ENCODE data around the gene CBX6. TPM values are rescaled to one million over a fixed set of nuclear protein-coding genes. Genes with fewer than 3 reads are reported as not detected.
A peak's percentile ranks its signal among the peaks of the same experiment; 100 is the strongest.

Gene CBX6
- total RNA-seq, 3 donors from 2014 or later (not counting 1 experiment from before 2014, with no cell fraction given): 68.0 to 81.5 (median 75.7) TPM

GRCh38 chr22:38844315-38845003, 27.6 kb downstream of the CBX6 start:
- H3K4me3 ChIP-seq (ENCODE audit: low read length): no peak overlapping the region
- Mint-ChIP-seq H3K27ac (peak overlapping the region in 1 of 2 donors; percentile 72), H3K36me3 (no peaks in the 10 kb centered on the region), H3K4me1 (peaks cover 14 to 30% of the 10 kb centered on the region in 2 donors), H3K27me3 (ENCODE audit: low read depth in 2 of 2) (peaks cover 0 to 29% of the 10 kb centered on the region in 2 donors), H3K4me3 (peak overlapping the region; percentile 58), H3K9me3 (no peaks in the 10 kb centered on the region)
- ATAC-seq: no peak
- H3K36me3 ChIP-seq (ENCODE audit: control insufficient read depth, insufficient read depth, low read length): no peaks in the 10 kb centered on the region
- H3K27ac ChIP-seq (ENCODE audit: low read length): no peak overlapping the region
- H3K27me3 ChIP-seq (ENCODE audit: control insufficient read depth, insufficient read depth, low read length): no peaks in the 10 kb centered on the region
- intact Hi-C loops (cut with micrococcal nuclease): no loop called here
- H3K9me3 ChIP-seq (ENCODE audit: control insufficient read depth, insufficient read depth, low read length): no peaks in the 10 kb centered on the region
- TF ChIP-seq, protein P1, sequence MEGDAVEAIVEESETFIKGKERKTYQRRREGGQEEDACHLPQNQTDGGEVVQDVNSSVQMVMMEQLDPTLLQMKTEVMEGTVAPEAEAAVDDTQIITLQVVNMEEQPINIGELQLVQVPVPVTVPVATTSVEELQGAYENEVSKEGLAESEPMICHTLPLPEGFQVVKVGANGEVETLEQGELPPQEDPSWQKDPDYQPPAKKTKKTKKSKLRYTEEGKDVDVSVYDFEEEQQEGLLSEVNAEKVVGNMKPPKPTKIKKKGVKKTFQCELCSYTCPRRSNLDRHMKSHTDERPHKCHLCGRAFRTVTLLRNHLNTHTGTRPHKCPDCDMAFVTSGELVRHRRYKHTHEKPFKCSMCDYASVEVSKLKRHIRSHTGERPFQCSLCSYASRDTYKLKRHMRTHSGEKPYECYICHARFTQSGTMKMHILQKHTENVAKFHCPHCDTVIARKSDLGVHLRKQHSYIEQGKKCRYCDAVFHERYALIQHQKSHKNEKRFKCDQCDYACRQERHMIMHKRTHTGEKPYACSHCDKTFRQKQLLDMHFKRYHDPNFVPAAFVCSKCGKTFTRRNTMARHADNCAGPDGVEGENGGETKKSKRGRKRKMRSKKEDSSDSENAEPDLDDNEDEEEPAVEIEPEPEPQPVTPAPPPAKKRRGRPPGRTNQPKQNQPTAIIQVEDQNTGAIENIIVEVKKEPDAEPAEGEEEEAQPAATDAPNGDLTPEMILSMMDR (IDR thresholded peaks at IDR 0.05): no peak
- H3K4me1 ChIP-seq (ENCODE audit: control insufficient read depth, insufficient read depth, low read length): peaks cover 19% of the 10 kb centered on the region
- WGBS (ENCODE audit: insufficient coverage): 11% methylated on average over 17 of the region's 22 CpGs
- DNase-seq: no peak

- Histone ChIP-seq H3K4me1 (ENCODE audit: control insufficient read depth, insufficient read depth, low read length) (peaks cover 19% of the 10 kb centered on the region), H3K36me3 (ENCODE audit: control insufficient read depth, insufficient read depth, low read length) (no peaks in the 10 kb centered on the region), H3K27ac (ENCODE audit: low read length) (no peak within 1 kb of the TSS), H3K9me3 (ENCODE audit: control insufficient read depth, insufficient read depth, low read length) (no peaks in the 10 kb centered on the region), H3K4me3 (ENCODE audit: low read length) (no peak within 1 kb of the TSS), H3K27me3 (ENCODE audit: control insufficient read depth, insufficient read depth, low read length) (no peaks in the 10 kb centered on the region)
- TF ChIP-seq, protein P1 (IDR thresholded peaks at IDR 0.05): no peak
- Mint-ChIP-seq H3K4me1 (peaks cover 14 to 30% of the 10 kb centered on the region in 2 donors), H3K9me3 (no peaks in the 10 kb centered on the region), H3K27me3 (ENCODE audit: low read depth in 2 of 2) (peaks cover 0 to 29% of the 10 kb centered on the region in 2 donors), H3K27ac (peak within 1 kb of the TSS; percentile 43 to 77), H3K4me3 (peak within 1 kb of the TSS; percentile 87), H3K36me3 (no peaks in the 10 kb centered on the region)
- DNase-seq (peak; percentile 36 to 70), ATAC-seq (peak; percentile 57 to 59 (median 58))
- intact Hi-C loops (cut with micrococcal nuclease): no loop called here
- WGBS (ENCODE audit: insufficient coverage): under 1% methylated on average over 105 of the region's 105 CpGs
Measured at GRCh38 chr22:38843657-38844314, 28.2 kb downstream of the CBX6 start, which contains the start of gene NPTXR. Gene NPTXR (minus strand): TSS chr22:38844028.

DNA sequence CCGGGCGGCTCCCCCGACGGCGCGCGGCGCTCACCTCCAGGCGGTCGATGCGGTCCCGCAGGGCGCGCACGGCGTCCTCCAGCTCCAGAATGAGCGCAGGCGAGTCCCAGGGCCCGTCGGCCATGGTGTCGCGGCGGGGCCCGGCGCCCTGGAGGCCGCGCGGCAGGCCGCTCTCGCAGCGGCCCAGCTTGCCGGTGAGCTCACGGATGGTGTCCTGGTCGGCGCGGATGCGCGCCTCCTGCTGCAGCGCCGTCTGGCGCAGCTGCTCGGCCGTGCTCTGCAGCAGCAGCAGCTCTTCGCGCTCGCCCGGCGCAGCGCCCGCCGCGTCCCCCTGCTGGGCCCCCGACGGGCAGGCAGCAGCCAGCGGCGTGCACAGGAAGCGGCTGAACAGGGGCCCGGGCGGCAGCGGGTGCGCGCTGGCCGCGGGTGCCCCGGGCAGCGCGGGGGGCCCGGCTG, 28.8 kb downstream of the CBX6 start:
- no peaks in the 10 kb centered on the region for H3K9me3 Mint-ChIP-seq
- H3K27me3 Mint-ChIP-seq (ENCODE audit: low read depth in 2 of 2): peaks cover 0 to 29% of the 10 kb centered on the region in 2 donors
- peak overlapping the region in 1 of 2 donors; percentile 77 for H3K27ac Mint-ChIP-seq
- DNase-seq: peak; percentile 56 to 84
- Histone ChIP-seq H3K36me3 (ENCODE audit: control insufficient read depth, insufficient read depth, low read length) (no peaks in the 10 kb centered on the region), H3K4me3 (ENCODE audit: low read length) (no peak overlapping the region), H3K27ac (ENCODE audit: low read length) (no peak overlapping the region), H3K27me3 (ENCODE audit: control insufficient read depth, insufficient read depth, low read length) (no peaks in the 10 kb centered on the region), H3K9me3 (ENCODE audit: control insufficient read depth, insufficient read depth, low read length) (no peaks in the 10 kb centered on the region), H3K4me1 (ENCODE audit: control insufficient read depth, insufficient read depth, low read length) (peaks cover 19% of the 10 kb centered on the region)
- H3K4me1 Mint-ChIP-seq: peaks cover 14 to 30% of the 10 kb centered on the region in 2 donors
- 1% methylated on average over 68 of the region's 68 CpGs for WGBS (ENCODE audit: insufficient coverage)
- peak; percentile 86 to 87 (median 87) for ATAC-seq
- TF ChIP-seq, protein P1 (IDR thresholded peaks at IDR 0.05): no peak
- no peaks in the 10 kb centered on the region for H3K36me3 Mint-ChIP-seq
- intact Hi-C loops (cut with micrococcal nuclease): no loop called here
- peak overlapping the region; percentile 40 for H3K4me3 Mint-ChIP-seq
